Testis (tissue), 3 donors: Measurements from ENCODE around the gene GTF3A. TPM values are rescaled to one million over a fixed set of nuclear protein-coding genes. Genes with fewer than 3 reads are reported as not detected.

ENCODE experiments used
- DNase-seq: peaks from one replicate; pipeline ENCODE4 v3.0.0-alpha.2; 2019
- H3K27ac ChIP-seq, 2 donors: fragments of 200-600 bp; sonication (generic); one replicate each; pipeline ENCODE4 v1.5.1; 2019
- H3K27me3 ChIP-seq: fragments of 200-600 bp; sonication (generic); one replicate; pipeline ENCODE4 v1.5.1; 2019
- H3K36me3 ChIP-seq: fragments of 200-600 bp; sonication (generic); one replicate; pipeline ENCODE4 v1.5.1; 2017; ENCODE audit warnings: low read depth; ENCODE audit errors: missing control alignments
- H3K4me1 ChIP-seq: fragments of 200-600 bp; sonication (generic); one replicate; pipeline ENCODE4 v1.5.1; 2019
- H3K4me3 ChIP-seq, 2 donors: fragments of 200-600 bp; sonication (generic); one replicate each; pipeline ENCODE4 v1.5.1; 2017 to 2019
- H3K9me3 ChIP-seq: fragments of 200-600 bp; sonication (generic); one replicate; pipeline ENCODE4 v1.5.1; 2017
- POLR2A ChIP-seq: fragments of 450-650 bp; IDR thresholded peaks from one replicate; pipeline ENCODE4 v1.6.1; 2017; ENCODE audit warnings: antibody characterized with exemption, mild to moderate bottlenecking, moderate library complexity
- WGBS, 2 donors: methylation state at CpG; one replicate each; pipeline ENCODE4 v1.1.5; 2018; 5-methylcytosine and 5-hydroxymethylcytosine counted together
- intact Hi-C: fragments of 100-400 bp; cut with DNase I; formaldehyde crosslinking; loops from one replicate; pipeline ENCODE4 v1.15.1; 2023; ENCODE audit warnings: low total_unique reads
- polyA plus RNA-seq: library from polyadenylated mRNA; stranded (reverse); fragments of 350-450 nt; fragmentation: Illumina TruSeq; extraction: RNeasy Lipid Tissue Mini Kit (QIAGEN cat#74804); gene quantifications from one replicate; pipeline ENCODE4 v1.2.3, GENCODE V29; 2014; ENCODE audit warnings: low read depth, low replicate concordance; ENCODE audit not compliant: insufficient read depth
- total RNA-seq, 2 donors: library from RNA; depleted of rRNA; stranded (reverse); fragments of >200 nt; gene quantifications; one replicate each; pipeline ENCODE4 v1.2.3, GENCODE V29; 2016
- TF ChIP-seq, protein P1 (sequence below), 3 experiments: fragments of 450-650 bp in 2 of 3; fragments of 200-600 bp in 1 of 3; sonication (generic) in 1 of 3; IDR thresholded peaks; one replicate each; pipeline ENCODE4 v1.5.1; 2016 to 2019; ENCODE audit warnings: antibody characterized with exemption in 3 of 3, mild to moderate bottlenecking in 2 of 3, moderate library complexity in 1 of 3

GTF3A gene
- total and polyA plus RNA-seq, 3 donors from 2014 or later = 73.2 to 82.6 (median 75.7) TPM

- H3K36me3 ChIP-seq = no peaks in the 10 kb centered on the region
- H3K27ac ChIP-seq = no peak overlapping the region
- no peaks in the 10 kb centered on the region for H3K27me3 ChIP-seq
- H3K4me3 ChIP-seq = no peak overlapping the region
- intact Hi-C loops = no loop called here
- 72 to 85% methylated on average over 4 of the region's 4 CpGs for WGBS, 2 donors
- H3K9me3 ChIP-seq = no peaks in the 10 kb centered on the region
- no peak for DNase-seq
- TF ChIP-seq, protein P1, sequence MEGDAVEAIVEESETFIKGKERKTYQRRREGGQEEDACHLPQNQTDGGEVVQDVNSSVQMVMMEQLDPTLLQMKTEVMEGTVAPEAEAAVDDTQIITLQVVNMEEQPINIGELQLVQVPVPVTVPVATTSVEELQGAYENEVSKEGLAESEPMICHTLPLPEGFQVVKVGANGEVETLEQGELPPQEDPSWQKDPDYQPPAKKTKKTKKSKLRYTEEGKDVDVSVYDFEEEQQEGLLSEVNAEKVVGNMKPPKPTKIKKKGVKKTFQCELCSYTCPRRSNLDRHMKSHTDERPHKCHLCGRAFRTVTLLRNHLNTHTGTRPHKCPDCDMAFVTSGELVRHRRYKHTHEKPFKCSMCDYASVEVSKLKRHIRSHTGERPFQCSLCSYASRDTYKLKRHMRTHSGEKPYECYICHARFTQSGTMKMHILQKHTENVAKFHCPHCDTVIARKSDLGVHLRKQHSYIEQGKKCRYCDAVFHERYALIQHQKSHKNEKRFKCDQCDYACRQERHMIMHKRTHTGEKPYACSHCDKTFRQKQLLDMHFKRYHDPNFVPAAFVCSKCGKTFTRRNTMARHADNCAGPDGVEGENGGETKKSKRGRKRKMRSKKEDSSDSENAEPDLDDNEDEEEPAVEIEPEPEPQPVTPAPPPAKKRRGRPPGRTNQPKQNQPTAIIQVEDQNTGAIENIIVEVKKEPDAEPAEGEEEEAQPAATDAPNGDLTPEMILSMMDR (IDR thresholded peaks at IDR 0.05) = no peak
- TF ChIP-seq POLR2A = no peak
- peaks cover 9% of the 10 kb centered on the region for H3K4me1 ChIP-seq
Observed at GRCh38 chr13:27408074-27408473, 16.3 kb upstream of the GTF3A start.

DNA sequence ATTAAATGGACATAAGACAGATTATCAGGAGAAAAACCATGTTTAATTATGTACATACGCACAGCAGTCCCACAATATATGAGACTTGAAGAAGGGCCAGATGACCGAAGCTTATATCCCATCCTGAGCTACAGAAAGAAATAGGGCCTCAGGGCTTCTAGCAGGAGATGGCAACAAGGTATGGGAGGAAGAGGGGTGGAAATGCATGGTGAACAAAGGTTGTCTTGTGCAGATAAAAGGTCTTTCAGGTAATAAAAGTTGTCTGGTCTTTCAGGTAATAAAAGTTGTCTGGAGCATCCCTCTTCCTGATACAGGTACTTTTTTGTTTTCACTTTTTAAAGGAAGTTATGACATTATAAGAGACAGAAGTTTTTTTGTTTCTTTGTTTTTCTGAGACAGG lies 15.4 kb upstream of the GTF3A start:
- Histone ChIP-seq H3K27ac (no peak overlapping the region), H3K4me1 (no peaks in the 10 kb centered on the region), H3K36me3 (no peaks in the 10 kb centered on the region), H3K27me3 (no peaks in the 10 kb centered on the region), H3K9me3 (no peaks in the 10 kb centered on the region), H3K4me3 (no peak overlapping the region)
- 83 to 86% methylated on average over 2 of the region's 2 CpGs for WGBS, 2 donors
- intact Hi-C loops = no loop called here
- no peak for TF ChIP-seq POLR2A
- TF ChIP-seq, protein P1 (IDR thresholded peaks at IDR 0.05) = no peak
- DNase-seq = no peak

DNA sequence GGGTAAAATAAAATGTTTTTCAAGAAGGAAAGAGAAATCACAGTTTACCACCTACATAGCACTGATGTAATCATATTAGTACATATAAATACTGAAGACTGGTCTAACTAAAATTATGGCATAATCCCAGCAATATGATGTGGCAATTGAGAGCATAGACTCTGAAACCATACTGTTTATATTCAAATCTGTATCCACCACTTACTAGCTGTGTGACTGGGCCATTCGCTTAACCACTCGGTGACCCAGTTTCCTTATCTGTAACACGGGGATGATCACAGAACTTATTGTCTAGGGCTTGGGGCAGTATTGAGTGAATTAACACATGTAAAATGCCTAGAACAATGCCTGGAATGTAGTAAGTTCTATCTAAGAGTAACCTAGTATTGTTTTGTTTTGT lies 13.1 kb upstream of the GTF3A start:
- Histone ChIP-seq H3K9me3 (no peaks in the 10 kb centered on the region), H3K27me3 (no peaks in the 10 kb centered on the region), H3K27ac (no peak overlapping the region), H3K36me3 (no peaks in the 10 kb centered on the region), H3K4me3 (no peak overlapping the region), H3K4me1 (no peaks in the 10 kb centered on the region)
- no peak for TF ChIP-seq POLR2A
- TF ChIP-seq, protein P1 (IDR thresholded peaks at IDR 0.05) = no peak
- 53 to 68% methylated on average over 3 of the region's 3 CpGs for WGBS, 2 donors
- no peak for DNase-seq
- intact Hi-C loops = no loop called here

- WGBS, 2 donors = 62 to 79% methylated on average over 1 of the region's 1 CpG
- Histone ChIP-seq H3K27me3 (no peaks in the 10 kb centered on the region), H3K27ac (no peak overlapping the region), H3K4me3 (no peak overlapping the region), H3K4me1 (no peaks in the 10 kb centered on the region), H3K36me3 (no peaks in the 10 kb centered on the region), H3K9me3 (no peaks in the 10 kb centered on the region)
- no peak for DNase-seq
- TF ChIP-seq, protein P1 (IDR thresholded peaks at IDR 0.05) = no peak
- no peak for TF ChIP-seq POLR2A
- intact Hi-C loops = no loop called here
Observed at GRCh38 chr13:27415116-27415515, 9.3 kb upstream of the GTF3A start.

- Histone ChIP-seq H3K36me3 (no peaks in the 10 kb centered on the region), H3K27me3 (no peaks in the 10 kb centered on the region), H3K4me3 (no peak overlapping the region), H3K4me1 (no peaks in the 10 kb centered on the region), H3K9me3 (no peaks in the 10 kb centered on the region), H3K27ac (no peak overlapping the region)
- intact Hi-C loops = no loop called here
- 82 to 92% methylated on average over 1 of the region's 1 CpG for WGBS, 2 donors
- TF ChIP-seq, protein P1 (IDR thresholded peaks at IDR 0.05) = no peak
- no peak for TF ChIP-seq POLR2A
- DNase-seq = no peak
Observed at GRCh38 chr13:27419328-27419727, 5.1 kb upstream of the GTF3A start.
